H9 (cell line): ENCODE results near the gene CLEC12A. TPM values are rescaled to one million over a fixed set of nuclear protein-coding genes. Genes with fewer than 3 reads are reported as not detected.

ENCODE experiments used
- DNase-seq: peaks from one replicate; pipeline ENCODE4 v3.0.0-alpha.2; 2017
- H2AFZ ChIP-seq: one replicate; pipeline ENCODE4 v1.6.1; 2013; ENCODE audit warnings: mild to moderate bottlenecking, low read length, control low read depth, moderate library complexity
- H2AK5ac ChIP-seq: 2 replicates; pipeline ENCODE4 v1.6.1; 2013; ENCODE audit warnings: low read length, control low read depth, mixed read lengths; ENCODE audit not compliant: insufficient read length
- H2BK120ac ChIP-seq: one replicate; pipeline ENCODE4 v1.6.1; 2013; ENCODE audit warnings: low read depth, mild to moderate bottlenecking, low read length, control low read depth, inconsistent platforms; ENCODE audit not compliant: poor library complexity, severe bottlenecking
- H2BK12ac ChIP-seq: 2 replicates; pipeline ENCODE4 v1.6.1; 2013; ENCODE audit warnings: low read length, control low read depth, mixed read lengths, low read depth; ENCODE audit not compliant: insufficient read length
- H2BK15ac ChIP-seq: 2 replicates; pipeline ENCODE4 v1.6.1; 2013; ENCODE audit warnings: low read depth, low read length, control low read depth
- H2BK20ac ChIP-seq: one replicate; pipeline ENCODE4 v1.6.1; 2013; ENCODE audit warnings: low read depth, mild to moderate bottlenecking, low read length, control low read depth, inconsistent platforms; ENCODE audit not compliant: poor library complexity, severe bottlenecking
- H2BK5ac ChIP-seq: 2 replicates; pipeline ENCODE4 v1.6.1; 2013; ENCODE audit warnings: low read length, control low read depth, mixed read lengths; ENCODE audit not compliant: insufficient read length
- H3K14ac ChIP-seq: 2 replicates; pipeline ENCODE4 v1.6.1; 2013; ENCODE audit warnings: low read length, control low read depth; ENCODE audit not compliant: insufficient read depth
- H3K18ac ChIP-seq: 2 replicates; pipeline ENCODE4 v1.6.1; 2013; ENCODE audit warnings: low read depth, mild to moderate bottlenecking, mixed read lengths, low read length, control low read depth; ENCODE audit not compliant: insufficient read length
- H3K23ac ChIP-seq: 2 replicates; pipeline ENCODE4 v1.6.1; 2013; ENCODE audit warnings: low read length, control low read depth, mixed read lengths, low read depth; ENCODE audit not compliant: insufficient read length
- H3K23me2 ChIP-seq: 2 replicates; pipeline ENCODE4 v1.6.1; 2013; ENCODE audit warnings: low read depth, mild to moderate bottlenecking, mixed read lengths, low read length, control low read depth; ENCODE audit not compliant: insufficient read length, poor library complexity, severe bottlenecking
- H3K27ac ChIP-seq: 2 replicates; pipeline ENCODE4 v1.5.1; 2013; ENCODE audit warnings: low read length, control low read depth, mixed read lengths, low read depth; ENCODE audit not compliant: insufficient read length
- H3K27me3 ChIP-seq: 2 replicates; pipeline ENCODE4 v1.6.1; 2013; ENCODE audit warnings: low read length, control low read depth, inconsistent platforms; ENCODE audit not compliant: insufficient read depth
- H3K4ac ChIP-seq: 2 replicates; pipeline ENCODE4 v1.6.1; 2013; ENCODE audit warnings: low read depth, mild to moderate bottlenecking, control low read depth, inconsistent platforms, low read length, moderate library complexity
- H3K4me1 ChIP-seq: 2 replicates; pipeline ENCODE4 v1.6.1; 2013; ENCODE audit warnings: low read length, control low read depth, inconsistent platforms; ENCODE audit not compliant: insufficient read depth
- H3K4me2 ChIP-seq: 2 replicates; pipeline ENCODE4 v1.6.1; 2013; ENCODE audit warnings: low read length, control low read depth, mixed read lengths; ENCODE audit not compliant: insufficient read length, insufficient read depth
- H3K56ac ChIP-seq: 2 replicates; pipeline ENCODE4 v1.6.1; 2013; ENCODE audit warnings: low read depth, mild to moderate bottlenecking, mixed read lengths, low read length, control low read depth; ENCODE audit not compliant: insufficient read length
- H3K79me1 ChIP-seq: 2 replicates; pipeline ENCODE4 v1.6.1; 2013; ENCODE audit warnings: low read depth, mild to moderate bottlenecking, moderate library complexity, low read length, control low read depth, inconsistent platforms; ENCODE audit not compliant: insufficient read depth, poor library complexity, severe bottlenecking
- H3K79me2 ChIP-seq: 2 replicates; pipeline ENCODE4 v1.6.1; 2013; ENCODE audit warnings: low read length, control low read depth, inconsistent platforms; ENCODE audit not compliant: insufficient read depth
- H3K9ac ChIP-seq: 2 replicates; pipeline ENCODE4 v1.6.1; 2013; ENCODE audit warnings: low read length, control low read depth, mixed read lengths; ENCODE audit not compliant: insufficient read length; ENCODE audit errors: extremely low read depth
- H3K9me3 ChIP-seq: one replicate; pipeline ENCODE4 v1.6.1; 2013; ENCODE audit warnings: low read depth, low read length, inconsistent platforms; ENCODE audit not compliant: control insufficient read depth
- H3T11ph ChIP-seq: one replicate; pipeline ENCODE4 v1.6.1; 2013; ENCODE audit warnings: mild to moderate bottlenecking, low read length, control low read depth, inconsistent platforms
- H4K20me1 ChIP-seq: one replicate; pipeline ENCODE4 v1.6.1; 2013; ENCODE audit not compliant: control insufficient read depth, insufficient read length, insufficient read depth
- H4K5ac ChIP-seq: 2 replicates; pipeline ENCODE4 v1.6.1; 2013; ENCODE audit warnings: low read depth, mild to moderate bottlenecking, mixed read lengths, low read length, control low read depth; ENCODE audit not compliant: insufficient read length
- H4K8ac ChIP-seq: replicated peaks from 2 replicates; pipeline ENCODE4 v1.6.1; 2013; ENCODE audit warnings: low read length, control low read depth, mixed read lengths, low read depth; ENCODE audit not compliant: insufficient read length
- H4K91ac ChIP-seq: 2 replicates; pipeline ENCODE4 v1.6.1; 2013; ENCODE audit warnings: low read depth, mild to moderate bottlenecking, moderate library complexity, mixed read lengths, low read length, control low read depth; ENCODE audit not compliant: insufficient read length
- H3K27ac Mint-ChIP-seq, 3 experiments: 2 replicates in 2 of 3; 3 replicates in 1 of 3; pipeline ENCODE4 v1.8.0; 2020 to 2021; ENCODE audit warnings: mixed read lengths in 3 of 3, mild to moderate bottlenecking in 1 of 3, moderate library complexity in 1 of 3
- H3K27me3 Mint-ChIP-seq: 2 replicates; pipeline ENCODE4 v1.8.0; 2021; ENCODE audit warnings: low read depth, mild to moderate bottlenecking, moderate library complexity, mixed read lengths
- H3K36me3 Mint-ChIP-seq, 3 experiments: 2 replicates in 2 of 3; 3 replicates in 1 of 3; pipeline ENCODE4 v1.8.0; 2020 to 2021; ENCODE audit warnings: low read depth in 3 of 3, mixed read lengths in 3 of 3; ENCODE audit not compliant: insufficient read depth in 1 of 3
- H3K4me1 Mint-ChIP-seq, 2 experiments: 2 replicates each; pipeline ENCODE4 v1.8.0; 2020; ENCODE audit warnings: mixed read lengths in 2 of 2
- H3K4me3 Mint-ChIP-seq, 2 experiments: 2 replicates in 1 of 2; 3 replicates in 1 of 2; pipeline ENCODE4 v1.8.0; 2020 to 2021; ENCODE audit warnings: mild to moderate bottlenecking in 2 of 2, mixed read lengths in 2 of 2, moderate library complexity in 1 of 2
- H3K9me3 Mint-ChIP-seq, 2 experiments: 2 replicates in 1 of 2; 3 replicates in 1 of 2; pipeline ENCODE4 v1.8.0; 2020; ENCODE audit warnings: mild to moderate bottlenecking in 2 of 2, mixed read lengths in 2 of 2, moderate library complexity in 1 of 2
- CTCF ChIP-seq: fragments of 200-600 bp; sonication (generic); conservative IDR thresholded peaks from 3 replicates; pipeline ENCODE4 v1.8.0; 2021; ENCODE audit warnings: antibody characterized with exemption, mild to moderate bottlenecking
- WGBS: extraction: QIAGEN DNeasy Blood & Tissue Kit; methylation state at CpG from one replicate; pipeline ENCODE4 v1.1.7; 2013; ENCODE audit warnings: missing lambda C conversion rate, low lambda C conversion rate, mixed read lengths; ENCODE audit not compliant: insufficient read length; ENCODE audit errors: extremely low coverage; 5-methylcytosine and 5-hydroxymethylcytosine counted together
- total RNA-seq: library from RNA; stranded (reverse); gene quantifications from 2 replicates; pipeline ENCODE4 v1.2.1, GENCODE V29; 2021

The CLEC12A gene
- total RNA-seq, 1 experiment from 2014 or later = not detected

- Histone ChIP-seq H3K9me3 (no peaks in the 10 kb centered on the region), H4K20me1 (no peaks in the 10 kb centered on the region), H4K91ac (no peak overlapping the region), H3K79me2 (no peaks in the 10 kb centered on the region), H3K23me2 (no peaks in the 10 kb centered on the region), H3K79me1 (no peaks in the 10 kb centered on the region), H2BK15ac (no peak overlapping the region), H3K14ac (no peak overlapping the region), H2BK20ac (no peak overlapping the region), H3K18ac (no peak overlapping the region), H3K4me1 (no peaks in the 10 kb centered on the region; the same call in 1 of the 2 replicates), H4K5ac (no peak overlapping the region), H2BK12ac (no peak overlapping the region), H3K4ac (no peak overlapping the region), H3K27me3 (no peaks in the 10 kb centered on the region), H2AFZ (no peak overlapping the region), H2BK5ac (no peak overlapping the region), H3K4me2 (no peak overlapping the region), H2AK5ac (no peak overlapping the region), H2BK120ac (no peak overlapping the region), H3T11ph (no peak overlapping the region), H3K56ac (no peak overlapping the region), H3K27ac (no peak overlapping the region), H3K23ac (no peak overlapping the region), H4K8ac (no peak overlapping the region), H3K9ac (no peak overlapping the region)
- no peak for DNase-seq
- Mint-ChIP-seq H3K36me3 (peaks cover 13 to 19% (median 15%) of the 10 kb centered on the region in 3 experiments), H3K27ac (no peak overlapping the region), H3K4me3 (no peak overlapping the region), H3K4me1 (peaks cover 7% of the 10 kb centered on the region in 2 experiments), H3K27me3 (no peaks in the 10 kb centered on the region; the same call in 1 of the 2 replicates), H3K9me3 (peaks cover 18 to 24% of the 10 kb centered on the region in 2 experiments)
- no peak for TF ChIP-seq CTCF
- no CpG with 5 or more reads among the region's 3 CpGs for WGBS
These were observed 8.9 kb downstream of the CLEC12A start for GRCh38 chr12:9980126-9980525.
